ENCODE results near the gene DNAJB13. TPM values are rescaled to one million over a fixed set of nuclear protein-coding genes. Genes with fewer than 3 reads are reported as not detected.

Gene DNAJB13
- total and polyA plus RNA-seq, 2 donors (not counting 1 experiment from before 2014, with no cell fraction given) = 0.15 to 0.27 TPM

DNA sequence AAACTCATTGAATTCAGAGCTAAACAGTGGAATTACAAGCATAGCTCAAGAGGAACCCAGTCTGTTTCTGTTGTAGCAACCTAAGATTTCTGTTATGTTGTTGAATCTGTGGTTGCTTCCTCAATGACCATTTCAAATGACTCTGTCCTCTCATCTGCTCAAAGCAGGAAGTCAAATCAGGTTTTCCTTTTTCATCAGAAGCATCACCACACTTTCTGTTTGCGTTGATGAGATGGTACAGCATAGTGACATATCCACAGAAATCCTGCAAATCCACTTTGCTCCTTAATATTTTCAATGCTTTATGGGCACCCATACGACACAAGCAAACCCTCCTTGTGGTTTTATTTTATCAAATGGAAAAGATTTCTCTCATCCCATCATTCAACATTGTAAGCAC, 44.4 kb downstream of the DNAJB13 start:
- ChIA-PET CTCF (interaction anchor here (0.9 to 7.3 kb wide), 8 partner anchors 9 to 38 kb away, joined by 3 to 63 read pairs (median 4); partner anchors contain the start of gene UCP2), POLR2A (interaction anchor here (0.8 to 5.4 kb wide), 6 partner anchors 9 to 260 kb away, joined by 3 to 77 read pairs (median 4); partner anchors contain the start of gene UCP2)
- Mint-ChIP-seq H3K27ac (peak overlapping the region; percentile 100), H3K27me3 (no peaks in the 10 kb centered on the region), H3K9me3 (ENCODE audit: insufficient read depth) (no peaks in the 10 kb centered on the region), H3K4me1 (peaks cover 85% of the 10 kb centered on the region), H3K4me3 (peak overlapping the region; percentile 77)
- H3K27ac ChIP-seq (ENCODE audit: low read length in 2 of 2) = peak overlapping the region; percentile 83 to 98
- ATAC-seq (ENCODE audit: low read depth) (peak; percentile 60), DNase-seq (peak; percentile 87)
- intact Hi-C loops (cut with micrococcal nuclease) = loop anchor here (1.0 to 10.0 kb wide), 4 partner anchors 15 to 1560 kb away; partner anchors contain the start of gene CLPB
- no peaks in the 10 kb centered on the region for H3K36me3 ChIP-seq (replicated peaks in 1 of 2; ENCODE audit: control extremely low read depth in 1 of 2, control insufficient read depth in 1 of 2, extremely low read depth in 1 of 2, insufficient read depth in 2 of 2, low read length in 1 of 2)
- peak overlapping the region; percentile 65 for H3K9ac ChIP-seq (ENCODE audit: low read length)
- no CpG with 5 or more reads among the region's 2 CpGs for WGBS (ENCODE audit: insufficient coverage)
- peaks cover 8% of the 10 kb centered on the region for H3K79me2 ChIP-seq (ENCODE audit: control insufficient read depth, insufficient read depth, low read length)
- TF ChIP-seq, protein P1, sequence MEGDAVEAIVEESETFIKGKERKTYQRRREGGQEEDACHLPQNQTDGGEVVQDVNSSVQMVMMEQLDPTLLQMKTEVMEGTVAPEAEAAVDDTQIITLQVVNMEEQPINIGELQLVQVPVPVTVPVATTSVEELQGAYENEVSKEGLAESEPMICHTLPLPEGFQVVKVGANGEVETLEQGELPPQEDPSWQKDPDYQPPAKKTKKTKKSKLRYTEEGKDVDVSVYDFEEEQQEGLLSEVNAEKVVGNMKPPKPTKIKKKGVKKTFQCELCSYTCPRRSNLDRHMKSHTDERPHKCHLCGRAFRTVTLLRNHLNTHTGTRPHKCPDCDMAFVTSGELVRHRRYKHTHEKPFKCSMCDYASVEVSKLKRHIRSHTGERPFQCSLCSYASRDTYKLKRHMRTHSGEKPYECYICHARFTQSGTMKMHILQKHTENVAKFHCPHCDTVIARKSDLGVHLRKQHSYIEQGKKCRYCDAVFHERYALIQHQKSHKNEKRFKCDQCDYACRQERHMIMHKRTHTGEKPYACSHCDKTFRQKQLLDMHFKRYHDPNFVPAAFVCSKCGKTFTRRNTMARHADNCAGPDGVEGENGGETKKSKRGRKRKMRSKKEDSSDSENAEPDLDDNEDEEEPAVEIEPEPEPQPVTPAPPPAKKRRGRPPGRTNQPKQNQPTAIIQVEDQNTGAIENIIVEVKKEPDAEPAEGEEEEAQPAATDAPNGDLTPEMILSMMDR (IDR thresholded peaks at IDR 0.05) = no peak
- no peak for TF ChIP-seq EZH2 (IDR thresholded peaks at IDR 0.05; ENCODE audit: borderline replicate concordance, insufficient read depth, low read depth, low read length, poor library complexity, severe bottlenecking)
- H3K4me1 ChIP-seq (ENCODE audit: control insufficient read depth in 2 of 2, insufficient read depth in 2 of 2, low read length in 2 of 2) = peaks cover 91 to 92% of the 10 kb centered on the region in 2 donors
- peak overlapping the region; percentile 69 for H3K4me2 ChIP-seq (replicated peaks; ENCODE audit: low read depth, low read length, poor library complexity, severe bottlenecking)
- peak overlapping the region in 2 of 5 experiments; percentile 8 to 32 for H3K4me3 ChIP-seq (ENCODE audit: control extremely low read depth in 1 of 5, extremely low read depth in 1 of 5, insufficient read depth in 1 of 5, low read depth in 2 of 5, low read length in 4 of 5)
- H2AFZ ChIP-seq (ENCODE audit: insufficient read depth, low read depth, low read length, poor library complexity, severe bottlenecking) = no peak overlapping the region
- peaks cover 0 to 4% (median 0%) of the 10 kb centered on the region in 3 donors for H3K9me3 ChIP-seq (ENCODE audit: control extremely low read depth in 1 of 3, control insufficient read depth in 2 of 3, insufficient read depth in 1 of 3, low read length in 2 of 3)
- no peaks in the 10 kb centered on the region for H4K20me1 ChIP-seq (ENCODE audit: control insufficient read depth, insufficient read depth, low read length, poor library complexity, severe bottlenecking)
- no peaks in the 10 kb centered on the region for H3K27me3 ChIP-seq (replicated peaks in 1 of 4; ENCODE audit: control extremely low read depth in 1 of 4, control insufficient read depth in 3 of 4, insufficient read depth in 4 of 4, low read length in 3 of 4)

DNA sequence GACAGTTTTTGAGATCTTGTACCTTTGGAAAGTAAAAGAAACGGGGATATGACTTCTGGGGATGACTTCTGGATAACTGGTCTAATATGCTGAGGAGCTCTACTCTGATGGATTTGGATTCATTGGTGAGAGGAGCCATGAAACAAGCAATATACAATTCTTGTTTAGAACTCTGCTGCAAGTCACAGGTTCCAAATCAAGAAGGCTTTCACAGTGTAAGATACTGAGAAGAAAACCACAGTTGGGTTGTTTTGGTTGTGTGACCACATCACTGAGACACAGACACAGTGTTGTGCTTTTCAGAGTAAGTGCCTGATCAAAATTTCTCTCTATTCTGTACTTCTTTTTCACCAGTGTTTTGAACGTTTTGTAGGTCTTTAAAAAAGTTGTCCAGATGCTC, 44.9 kb downstream of the DNAJB13 start:
- Histone ChIP-seq H3K79me2 (ENCODE audit: control insufficient read depth, insufficient read depth, low read length) (peaks cover 8% of the 10 kb centered on the region), H3K4me1 (ENCODE audit: control insufficient read depth in 2 of 2, insufficient read depth in 2 of 2, low read length in 2 of 2) (peaks cover 90 to 91% of the 10 kb centered on the region in 2 donors), H3K4me2 (replicated peaks; ENCODE audit: low read depth, low read length, poor library complexity, severe bottlenecking) (peak overlapping the region; percentile 69), H2AFZ (ENCODE audit: insufficient read depth, low read depth, low read length, poor library complexity, severe bottlenecking) (no peak overlapping the region), H3K9ac (ENCODE audit: low read length) (peak overlapping the region; percentile 65), H3K27ac (ENCODE audit: low read length in 2 of 2) (peak overlapping the region; percentile 83 to 98), H4K20me1 (ENCODE audit: control insufficient read depth, insufficient read depth, low read length, poor library complexity, severe bottlenecking) (no peaks in the 10 kb centered on the region), H3K27me3 (replicated peaks in 1 of 4; ENCODE audit: control extremely low read depth in 1 of 4, control insufficient read depth in 3 of 4, insufficient read depth in 4 of 4, low read length in 3 of 4) (no peaks in the 10 kb centered on the region), H3K36me3 (replicated peaks in 1 of 2; ENCODE audit: control extremely low read depth in 1 of 2, control insufficient read depth in 1 of 2, extremely low read depth in 1 of 2, insufficient read depth in 2 of 2, low read length in 1 of 2) (no peaks in the 10 kb centered on the region), H3K9me3 (ENCODE audit: control extremely low read depth in 1 of 3, control insufficient read depth in 2 of 3, insufficient read depth in 1 of 3, low read length in 2 of 3) (peaks cover 0 to 4% (median 0%) of the 10 kb centered on the region in 3 donors), H3K4me3 (ENCODE audit: control extremely low read depth in 1 of 5, extremely low read depth in 1 of 5, insufficient read depth in 1 of 5, low read depth in 2 of 5, low read length in 4 of 5) (peak overlapping the region in 3 of 5 experiments; percentile 8 to 32 (median 16))
- 75% methylated on average over 1 of the region's 2 CpGs for WGBS (ENCODE audit: insufficient coverage)
- peak; percentile 36 for ATAC-seq (ENCODE audit: low read depth)
- Mint-ChIP-seq H3K4me3 (peak overlapping the region; percentile 77), H3K9me3 (ENCODE audit: insufficient read depth) (no peaks in the 10 kb centered on the region), H3K27me3 (no peaks in the 10 kb centered on the region), H3K4me1 (peaks cover 86% of the 10 kb centered on the region), H3K27ac (peak overlapping the region; percentile 100)
- ChIA-PET CTCF (interaction anchor here (0.9 to 7.3 kb wide), 3 partner anchors 9 to 14 kb away, joined by 3 to 63 read pairs (median 8); partner anchors contain the start of gene UCP2), POLR2A (interaction anchor here (0.8 to 5.4 kb wide), 4 partner anchors 9 to 23 kb away, joined by 3 to 77 read pairs (median 6); partner anchors contain the start of gene UCP2)
- intact Hi-C loops (cut with micrococcal nuclease) = loop anchor here (1.0 to 10.0 kb wide), 4 partner anchors 15 to 1561 kb away; partner anchors contain the start of gene CLPB
- no peak for TF ChIP-seq EZH2 (IDR thresholded peaks at IDR 0.05; ENCODE audit: borderline replicate concordance, insufficient read depth, low read depth, low read length, poor library complexity, severe bottlenecking)
- TF ChIP-seq, protein P1 (IDR thresholded peaks at IDR 0.05) = no peak
- DNase-seq = peak; percentile 67
